Kidney epithelial cell (primary cell): ENCODE data around the gene TYMP. TPM values are rescaled to one million over a fixed set of nuclear protein-coding genes. Genes with fewer than 3 reads are reported as not detected.

Source experiments
- DNase-seq: peaks from one replicate; pipeline ENCODE4 v3.0.0-alpha.2; 2010; ENCODE audit warnings: low read depth
- H3K27me3 ChIP-seq: 2 replicates; pipeline ENCODE4 v1.6.0; 2011; ENCODE audit warnings: low read length; ENCODE audit not compliant: control insufficient read depth, insufficient read depth
- H3K36me3 ChIP-seq: 2 replicates; pipeline ENCODE4 v1.5.1; 2011; ENCODE audit warnings: low read length; ENCODE audit not compliant: control insufficient read depth, insufficient read depth
- H3K4me3 ChIP-seq: 2 replicates; pipeline ENCODE4 v1.5.1; 2011; ENCODE audit warnings: low read depth, mild to moderate bottlenecking, control low read depth, low read length
- total RNA-seq: library from RNA; depleted of rRNA; stranded (reverse); fragments of >200 nt; gene quantifications from 2 replicates; pipeline ENCODE4 v1.2.3, GENCODE V29; 2015
- TF ChIP-seq, protein P1 (sequence below): IDR thresholded peaks from 2 replicates; pipeline ENCODE4 v1.5.1; 2011; ENCODE audit warnings: mild to moderate bottlenecking, moderate library complexity, low read length, control low read depth, inconsistent platforms; ENCODE audit not compliant: insufficient read depth, poor library complexity, severe bottlenecking

The TYMP gene
- total RNA-seq, 1 donor from 2014 or later: 53.1 TPM

DNA sequence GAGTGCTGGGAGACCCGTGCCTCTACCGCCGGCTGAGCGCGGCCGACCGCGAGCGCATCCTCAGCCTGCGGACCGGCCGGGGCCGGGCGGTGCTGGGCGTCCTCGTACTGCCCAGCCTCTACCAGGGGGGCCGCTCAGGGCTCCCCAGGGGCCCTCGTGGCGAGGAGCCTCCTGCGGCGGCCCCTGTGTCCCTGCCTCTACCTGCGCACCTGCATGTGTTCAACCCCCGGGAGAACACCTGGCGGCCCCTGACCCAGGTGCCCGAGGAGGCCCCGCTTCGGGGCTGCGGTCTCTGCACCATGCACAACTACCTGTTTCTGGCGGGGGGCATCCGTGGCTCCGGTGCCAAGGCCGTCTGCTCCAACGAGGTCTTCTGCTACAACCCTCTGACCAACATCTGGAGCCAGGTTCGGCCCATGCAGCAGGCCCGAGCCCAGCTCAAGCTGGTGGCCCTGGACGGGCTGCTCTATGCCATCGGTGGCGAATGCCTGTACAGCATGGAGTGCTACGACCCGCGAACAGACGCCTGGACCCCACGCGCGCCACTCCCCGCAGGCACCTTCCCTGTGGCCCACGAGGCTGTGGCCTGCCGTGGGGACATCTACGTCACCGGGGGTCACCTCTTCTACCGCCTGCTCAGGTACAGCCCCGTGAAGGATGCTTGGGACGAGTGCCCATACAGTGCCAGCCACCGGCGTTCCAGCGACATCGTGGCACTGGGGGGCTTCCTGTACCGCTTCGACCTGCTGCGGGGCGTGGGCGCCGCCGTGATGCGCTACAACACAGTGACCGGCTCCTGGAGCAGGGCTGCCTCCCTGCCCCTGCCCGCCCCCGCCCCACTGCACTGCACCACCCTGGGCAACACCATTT is 19.3 kb upstream of the TYMP start:
- H3K4me3 ChIP-seq: no peak overlapping the region
- no peaks in the 10 kb centered on the region for H3K36me3 ChIP-seq
- peaks cover 61% of the 10 kb centered on the region for H3K27me3 ChIP-seq
- DNase-seq: no peak
- TF ChIP-seq, protein P1, sequence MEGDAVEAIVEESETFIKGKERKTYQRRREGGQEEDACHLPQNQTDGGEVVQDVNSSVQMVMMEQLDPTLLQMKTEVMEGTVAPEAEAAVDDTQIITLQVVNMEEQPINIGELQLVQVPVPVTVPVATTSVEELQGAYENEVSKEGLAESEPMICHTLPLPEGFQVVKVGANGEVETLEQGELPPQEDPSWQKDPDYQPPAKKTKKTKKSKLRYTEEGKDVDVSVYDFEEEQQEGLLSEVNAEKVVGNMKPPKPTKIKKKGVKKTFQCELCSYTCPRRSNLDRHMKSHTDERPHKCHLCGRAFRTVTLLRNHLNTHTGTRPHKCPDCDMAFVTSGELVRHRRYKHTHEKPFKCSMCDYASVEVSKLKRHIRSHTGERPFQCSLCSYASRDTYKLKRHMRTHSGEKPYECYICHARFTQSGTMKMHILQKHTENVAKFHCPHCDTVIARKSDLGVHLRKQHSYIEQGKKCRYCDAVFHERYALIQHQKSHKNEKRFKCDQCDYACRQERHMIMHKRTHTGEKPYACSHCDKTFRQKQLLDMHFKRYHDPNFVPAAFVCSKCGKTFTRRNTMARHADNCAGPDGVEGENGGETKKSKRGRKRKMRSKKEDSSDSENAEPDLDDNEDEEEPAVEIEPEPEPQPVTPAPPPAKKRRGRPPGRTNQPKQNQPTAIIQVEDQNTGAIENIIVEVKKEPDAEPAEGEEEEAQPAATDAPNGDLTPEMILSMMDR: no peak

DNA sequence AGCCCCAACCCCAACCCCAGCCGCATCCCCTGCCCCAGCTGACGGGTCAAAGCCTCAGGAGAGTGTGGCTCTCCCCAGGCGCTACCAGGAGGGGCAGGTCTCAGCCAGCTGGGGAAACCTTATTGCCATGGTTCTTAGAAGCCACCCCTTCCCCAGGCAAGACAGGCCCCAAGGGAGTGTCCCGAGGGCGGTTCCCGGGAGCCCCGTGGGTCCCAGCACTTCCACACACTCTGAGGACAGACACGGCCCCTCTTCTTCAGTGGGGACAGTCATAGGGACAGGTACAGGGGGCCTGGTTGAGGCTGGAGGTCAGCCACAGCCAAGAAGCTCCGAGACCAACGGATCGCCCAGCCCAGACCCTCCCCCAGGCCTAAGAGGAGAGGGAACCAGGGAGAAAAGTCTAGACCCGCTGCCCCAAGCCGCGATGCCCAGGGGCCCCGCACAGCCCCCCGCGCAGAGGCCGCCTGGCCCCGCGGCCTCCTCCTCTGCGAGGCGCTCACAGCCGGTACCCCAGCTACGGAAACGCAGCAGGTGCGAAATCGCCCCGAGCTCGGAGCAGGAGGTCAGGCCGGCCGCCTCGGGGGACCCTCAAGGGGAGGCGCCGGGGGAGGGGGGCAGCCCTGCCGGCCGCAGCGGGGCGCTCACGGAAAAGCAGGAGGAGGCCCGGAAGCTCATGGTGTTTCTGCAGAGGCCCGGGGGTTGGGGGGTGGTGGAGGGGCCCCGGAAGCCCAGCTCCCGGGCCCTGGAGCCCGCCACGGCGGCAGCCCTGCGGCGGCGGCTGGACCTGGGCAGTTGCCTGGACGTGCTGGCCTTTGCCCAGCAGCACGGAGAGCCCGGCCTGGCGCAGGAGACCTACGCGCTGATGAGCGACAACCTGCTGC is 18.5 kb upstream of the TYMP start:
- DNase-seq: no peak
- Histone ChIP-seq H3K4me3 (no peak overlapping the region), H3K36me3 (no peaks in the 10 kb centered on the region), H3K27me3 (peaks cover 63% of the 10 kb centered on the region)
- TF ChIP-seq, protein P1: no peak

DNA sequence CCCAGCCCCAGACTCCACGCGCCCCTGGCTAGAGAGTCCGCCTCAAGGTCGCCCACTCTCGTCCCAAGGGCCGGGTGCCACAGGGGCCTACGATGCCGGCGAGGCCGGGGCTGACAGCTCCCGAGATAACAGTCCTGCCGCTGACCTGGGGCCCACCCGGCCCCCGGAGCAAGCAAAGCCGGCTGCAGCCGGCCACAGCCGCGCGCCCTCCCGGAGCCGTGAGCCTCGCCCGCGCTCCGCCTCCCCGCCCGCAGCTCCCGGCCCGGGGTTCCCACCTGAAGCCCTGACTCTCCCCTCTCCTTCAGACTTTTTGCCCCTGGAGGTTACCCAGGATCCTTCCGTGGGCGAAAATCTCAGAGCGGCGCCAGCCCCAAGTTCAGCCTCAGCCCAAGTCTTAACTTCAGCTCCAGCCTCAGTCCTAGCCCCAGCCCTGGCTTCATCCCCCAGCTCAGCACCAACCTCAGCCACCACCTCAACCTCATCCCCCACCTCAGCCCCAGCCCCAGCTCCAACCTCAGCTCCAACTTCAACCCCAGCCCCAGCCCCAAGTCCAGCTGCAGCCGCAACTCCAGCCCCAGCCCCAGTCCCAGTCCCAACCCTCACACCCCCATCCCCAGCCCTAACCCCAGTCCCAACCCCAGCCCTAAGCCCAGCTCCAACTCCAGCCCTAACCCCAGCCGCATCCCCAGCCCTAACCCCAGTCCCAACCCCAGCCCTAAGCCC is 17.6 kb upstream of the TYMP start:
- DNase-seq: no peak
- no peak overlapping the region for H3K4me3 ChIP-seq
- no peaks in the 10 kb centered on the region for H3K36me3 ChIP-seq
- TF ChIP-seq, protein P1: no peak
- peaks cover 63% of the 10 kb centered on the region for H3K27me3 ChIP-seq

DNA sequence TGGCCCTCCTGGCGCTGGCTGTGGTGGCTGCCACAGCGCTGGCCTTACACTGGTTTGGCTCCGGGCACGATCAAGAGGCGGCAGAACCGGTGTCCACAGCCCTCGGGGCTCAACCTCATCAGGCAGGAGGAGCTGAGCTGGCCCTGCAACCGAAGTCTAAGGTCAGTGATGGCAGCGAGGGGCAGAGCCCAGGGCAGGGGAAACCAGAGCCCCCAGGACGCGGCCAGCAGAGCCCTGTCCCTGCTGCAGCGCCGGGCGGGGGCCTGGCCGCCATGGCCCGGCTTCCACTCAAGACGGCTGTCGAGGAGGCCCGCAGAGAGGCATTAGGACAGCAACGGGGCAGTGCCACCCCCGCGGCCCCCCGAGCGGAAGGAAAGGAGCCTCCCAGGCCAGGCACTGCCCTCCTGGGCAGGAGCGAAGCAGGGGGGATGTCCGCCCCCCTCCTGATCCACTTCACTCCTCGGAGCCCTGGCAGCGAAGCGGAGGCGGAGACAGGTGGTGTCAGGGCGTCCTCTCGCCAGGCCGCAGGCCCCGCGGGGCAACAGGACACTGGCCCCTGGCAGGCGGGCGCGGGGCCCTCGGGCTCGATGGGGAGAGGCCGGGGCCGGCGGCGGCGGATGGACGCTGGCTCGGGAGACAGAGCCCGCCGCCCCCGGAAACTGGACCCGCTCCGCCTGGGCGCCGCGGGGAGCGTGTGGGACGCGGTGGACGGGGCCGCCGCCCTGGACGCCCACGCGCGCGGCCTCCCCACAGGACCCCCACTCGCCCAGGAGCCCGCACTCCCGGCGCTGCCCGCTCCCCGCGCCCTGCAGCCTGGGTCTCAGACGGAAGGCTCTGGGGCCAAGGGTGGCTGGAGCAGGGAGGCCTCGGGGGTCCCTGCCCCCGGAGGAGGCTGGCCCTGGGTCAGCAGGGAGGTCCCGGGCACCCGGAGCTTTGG is 16.8 kb upstream of the TYMP start:
- TF ChIP-seq, protein P1: no peak
- no peak for DNase-seq
- no peak overlapping the region for H3K4me3 ChIP-seq
- H3K27me3 ChIP-seq: peaks cover 61% of the 10 kb centered on the region
- no peaks in the 10 kb centered on the region for H3K36me3 ChIP-seq
